ENCODE data around the gene LDHD. TPM values are rescaled to one million over a fixed set of nuclear protein-coding genes. Genes with fewer than 3 reads are reported as not detected.

The LDHD gene
- total RNA-seq, 6 donors from 2014 or later: 7.8 to 35.6 (median 16.8) TPM

DNA sequence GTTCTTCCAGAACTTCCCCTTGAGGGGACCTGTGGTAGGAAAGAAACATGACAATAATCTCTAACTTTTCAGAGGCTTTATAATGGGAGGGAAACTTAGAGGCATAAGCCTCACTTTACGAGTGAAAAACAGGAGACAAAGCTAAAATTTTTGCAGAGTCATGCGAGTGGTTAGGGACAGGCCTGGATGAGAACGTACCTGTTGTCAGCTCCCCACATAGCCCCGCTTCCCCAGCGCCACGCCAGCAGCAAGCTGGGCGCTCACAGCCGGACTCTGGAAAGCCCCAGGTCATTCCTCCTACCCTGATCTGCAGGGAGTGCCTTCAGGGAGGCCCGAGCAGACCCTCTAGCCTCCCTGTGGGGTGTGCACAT is 53.6 kb downstream of the LDHD start:
- no peaks in the 10 kb centered on the region for H3K9me3 ChIP-seq
- H3K36me3 ChIP-seq: no peaks in the 10 kb centered on the region
- DNase-seq: peak in 1 of 2 donors; percentile 46
- H3K4me3 ChIP-seq: no peak overlapping the region
- 76 to 78% methylated on average over 9 of the region's 9 CpGs for WGBS, 2 donors
- H3K27ac ChIP-seq: peak overlapping the region; percentile 50 to 77 (median 62)
- ATAC-seq (ENCODE audit: low FRiP score in 2 of 2): no peak
- peaks cover 25 to 62% (median 51%) of the 10 kb centered on the region in 4 donors for H3K4me1 ChIP-seq
- no peaks in the 10 kb centered on the region for H3K27me3 ChIP-seq
- no peak for TF ChIP-seq EP300 (IDR thresholded peaks at IDR 0.05)
- no peak for TF ChIP-seq POLR2A (IDR thresholded peaks at IDR 0.05)
- TF ChIP-seq, protein P1, sequence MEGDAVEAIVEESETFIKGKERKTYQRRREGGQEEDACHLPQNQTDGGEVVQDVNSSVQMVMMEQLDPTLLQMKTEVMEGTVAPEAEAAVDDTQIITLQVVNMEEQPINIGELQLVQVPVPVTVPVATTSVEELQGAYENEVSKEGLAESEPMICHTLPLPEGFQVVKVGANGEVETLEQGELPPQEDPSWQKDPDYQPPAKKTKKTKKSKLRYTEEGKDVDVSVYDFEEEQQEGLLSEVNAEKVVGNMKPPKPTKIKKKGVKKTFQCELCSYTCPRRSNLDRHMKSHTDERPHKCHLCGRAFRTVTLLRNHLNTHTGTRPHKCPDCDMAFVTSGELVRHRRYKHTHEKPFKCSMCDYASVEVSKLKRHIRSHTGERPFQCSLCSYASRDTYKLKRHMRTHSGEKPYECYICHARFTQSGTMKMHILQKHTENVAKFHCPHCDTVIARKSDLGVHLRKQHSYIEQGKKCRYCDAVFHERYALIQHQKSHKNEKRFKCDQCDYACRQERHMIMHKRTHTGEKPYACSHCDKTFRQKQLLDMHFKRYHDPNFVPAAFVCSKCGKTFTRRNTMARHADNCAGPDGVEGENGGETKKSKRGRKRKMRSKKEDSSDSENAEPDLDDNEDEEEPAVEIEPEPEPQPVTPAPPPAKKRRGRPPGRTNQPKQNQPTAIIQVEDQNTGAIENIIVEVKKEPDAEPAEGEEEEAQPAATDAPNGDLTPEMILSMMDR (IDR thresholded peaks at IDR 0.05): no peak
- no peak for TF ChIP-seq POLR2AphosphoS5 (IDR thresholded peaks at IDR 0.05)

DNA sequence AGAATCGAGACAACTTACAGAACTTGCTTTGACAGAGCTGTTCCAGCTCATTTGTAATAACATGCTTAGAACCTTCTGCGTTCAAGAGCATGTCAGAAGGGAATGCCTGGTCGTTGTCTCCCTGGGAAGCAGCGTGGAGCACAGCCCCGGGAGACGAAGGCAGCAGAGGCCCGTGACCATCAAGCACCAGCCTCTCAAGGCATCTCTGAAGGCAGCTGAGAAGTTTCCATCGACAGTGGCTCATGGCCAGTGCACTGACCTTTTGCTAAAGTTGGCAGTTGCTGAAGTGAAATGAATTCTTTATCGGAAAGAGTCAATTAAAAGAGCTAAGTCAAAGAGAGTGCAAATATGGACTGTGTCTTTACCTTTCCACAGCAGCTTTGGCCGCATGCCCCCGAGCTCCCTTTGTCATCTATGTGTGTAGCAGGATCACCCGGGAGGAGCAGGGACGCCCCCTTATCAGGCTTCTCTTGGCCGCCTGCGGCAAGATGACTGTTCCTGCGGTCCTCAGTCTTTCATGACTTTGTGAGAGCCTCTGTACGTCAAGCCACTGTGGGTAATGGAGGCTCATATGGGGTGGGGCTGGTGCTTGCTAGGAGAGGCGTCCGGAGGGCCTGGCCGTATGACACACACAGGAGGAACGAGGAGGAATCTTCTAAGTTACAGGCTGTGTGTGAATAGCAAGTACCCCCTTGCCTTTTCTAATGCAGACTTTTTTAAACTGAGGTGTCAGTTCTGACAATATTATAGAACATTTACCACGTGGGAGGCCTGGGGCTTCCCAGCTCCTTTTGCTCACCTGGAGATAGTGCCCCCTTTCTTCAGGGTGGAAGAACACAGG is 54.2 kb downstream of the LDHD start:
- H3K4me1 ChIP-seq: peaks cover 25 to 62% (median 51%) of the 10 kb centered on the region in 4 donors
- H3K27ac ChIP-seq: peak overlapping the region; percentile 50 to 77 (median 62)
- H3K27me3 ChIP-seq: no peaks in the 10 kb centered on the region
- ATAC-seq (ENCODE audit: low FRiP score in 2 of 2) (peak in 1 of 2 donors; percentile 42), DNase-seq (peak; percentile 23 to 40)
- WGBS, 2 donors: 42 to 60% methylated on average over 13 to 22 of the region's 22 CpGs
- TF ChIP-seq POLR2AphosphoS5 (IDR thresholded peaks at IDR 0.05) (no peak), POLR2A (IDR thresholded peaks at IDR 0.05) (no peak), EP300 (IDR thresholded peaks at IDR 0.05) (no peak)
- TF ChIP-seq, protein P1 (IDR thresholded peaks at IDR 0.05): no peak
- no peaks in the 10 kb centered on the region for H3K36me3 ChIP-seq
- H3K4me3 ChIP-seq: no peak overlapping the region
- no peaks in the 10 kb centered on the region for H3K9me3 ChIP-seq

Other genes with a start within 250 kb of the LDHD start
- 100 to 1,000 TPM in 1 of 6 donors, 10 to 100 TPM in 5; 16.0 to 138 (median 37.5) TPM for gene WDR59, start 131.7 kb downstream of the LDHD start, total RNA-seq
- gene ZNRF1, start 117.8 kb downstream of the LDHD start, total RNA-seq: 10 to 100 TPM; 18.5 to 40.0 (median 27.1) TPM
- 10 to 100 TPM in 1 of 6 donors, 1 to 10 TPM in 5; 4.2 to 10.8 (median 7.0) TPM for gene ZFP1, start 31.7 kb upstream of the LDHD start, total RNA-seq
- 10 to 100 TPM in 1 of 6 donors, 1 to 10 TPM in 1, not detected in 4; 9.8 to 15.9 TPM for gene CTRB2, start 90.4 kb upstream of the LDHD start, total RNA-seq
- 10 to 100 TPM in 1 of 6 donors, 1 to 10 TPM in 1, not detected in 4; 5.1 to 11.3 TPM for gene CTRB1, start 102.2 kb upstream of the LDHD start, total RNA-seq
- 10 to 100 TPM; 32.9 to 87.2 (median 61.7) TPM for gene BCAR1, start 134.8 kb upstream of the LDHD start, total RNA-seq

All from upper lobe of left lung (tissue), 6 donors.